ENCODE measurements around the gene NFYB. TPM values are rescaled to one million over a fixed set of nuclear protein-coding genes. Genes with fewer than 3 reads are reported as not detected.
"Not testable (repeated sequence)": the region's sequence is repeated elsewhere in the genome, so short reads cannot be mapped to it uniquely, and the experiment has no call there.

The NFYB gene
- total and polyA plus RNA-seq, 2 experiments from 2014 or later = 20.4 to 27.5 TPM

GRCh38 chr12:104165801-104166200, 27.8 kb upstream of the NFYB start:
- no peak for DNase-seq (ENCODE audit: low spot score)
- 77% methylated on average over 2 of the region's 2 CpGs for WGBS (ENCODE audit: low lambda C conversion rate, missing lambda C conversion rate)
- H4K20me1 ChIP-seq (ENCODE audit: insufficient read depth, poor library complexity, severe bottlenecking) = no peaks in the 10 kb centered on the region

GRCh38 chr12:104164634-104165033, 26.6 kb upstream of the NFYB start:
- no peaks in the 10 kb centered on the region for H3K36me3 ChIP-seq (replicated peaks; ENCODE audit: insufficient read depth, low read depth)
- 100% methylated on average over 1 of the region's 1 CpG for WGBS (ENCODE audit: low lambda C conversion rate, missing lambda C conversion rate)
- DNase-seq (ENCODE audit: low spot score) = no peak
- no peaks in the 10 kb centered on the region for H3K4me1 ChIP-seq (ENCODE audit: insufficient read depth)
- H3K9me2 ChIP-seq (replicated peaks; ENCODE audit: insufficient read depth) = no peaks in the 10 kb centered on the region
- no peak overlapping the region for H2AFZ ChIP-seq
- H3K79me2 ChIP-seq = no peaks in the 10 kb centered on the region
- no peak overlapping the region for H3K4me2 ChIP-seq
- no peak overlapping the region for H3K4me3 ChIP-seq
- no peak for TF ChIP-seq EZH2 (IDR thresholded peaks at IDR 0.05; ENCODE audit: borderline replicate concordance)
- no peak for TF ChIP-seq CTCF (IDR thresholded peaks at IDR 0.05; ENCODE audit: poor library complexity)
- TF ChIP-seq EZH2phosphoT487 (IDR thresholded peaks at IDR 0.05; ENCODE audit: low read depth, severe bottlenecking, unreplicated experiment) = no peak
- no peak overlapping the region for H3K27ac ChIP-seq
- no peaks in the 10 kb centered on the region for H4K20me1 ChIP-seq (ENCODE audit: insufficient read depth, poor library complexity, severe bottlenecking)
- H3K9me3 ChIP-seq (ENCODE audit: low read depth) = no peaks in the 10 kb centered on the region
- no peaks in the 10 kb centered on the region for H3K27me3 ChIP-seq

More at GRCh38 chr12:104165801-104166200, 27.8 kb upstream of the NFYB start:
- Histone ChIP-seq H3K27me3 (no peaks in the 10 kb centered on the region), H3K4me1 (ENCODE audit: insufficient read depth) (no peaks in the 10 kb centered on the region), H3K9me3 (ENCODE audit: low read depth) (no peaks in the 10 kb centered on the region), H2AFZ (no peak overlapping the region), H3K9me2 (replicated peaks; ENCODE audit: insufficient read depth) (no peaks in the 10 kb centered on the region), H3K79me2 (no peaks in the 10 kb centered on the region), H3K27ac (no peak overlapping the region), H3K36me3 (replicated peaks; ENCODE audit: insufficient read depth, low read depth) (no peaks in the 10 kb centered on the region), H3K4me2 (no peak overlapping the region), H3K4me3 (no peak overlapping the region)
- no peak for TF ChIP-seq CTCF (IDR thresholded peaks at IDR 0.05; ENCODE audit: poor library complexity)
- no peak for TF ChIP-seq EZH2 (IDR thresholded peaks at IDR 0.05; ENCODE audit: borderline replicate concordance)
- no peak for TF ChIP-seq EZH2phosphoT487 (IDR thresholded peaks at IDR 0.05; ENCODE audit: low read depth, severe bottlenecking, unreplicated experiment)

GRCh38 chr12:104163631-104164030, 25.6 kb upstream of the NFYB start:
- no peaks in the 10 kb centered on the region for H3K9me3 ChIP-seq (ENCODE audit: low read depth)
- H3K36me3 ChIP-seq (replicated peaks; ENCODE audit: insufficient read depth, low read depth) = no peaks in the 10 kb centered on the region
- no peaks in the 10 kb centered on the region for H3K9me2 ChIP-seq (replicated peaks; ENCODE audit: insufficient read depth)
- no peaks in the 10 kb centered on the region for H3K79me2 ChIP-seq
- TF ChIP-seq EZH2 (IDR thresholded peaks at IDR 0.05; ENCODE audit: borderline replicate concordance) = no peak
- no peak for TF ChIP-seq EZH2phosphoT487 (IDR thresholded peaks at IDR 0.05; ENCODE audit: low read depth, severe bottlenecking, unreplicated experiment)
- no peak for TF ChIP-seq CTCF (IDR thresholded peaks at IDR 0.05; ENCODE audit: poor library complexity)
- H3K4me2 ChIP-seq = no peak overlapping the region
- no peaks in the 10 kb centered on the region for H4K20me1 ChIP-seq (ENCODE audit: insufficient read depth, poor library complexity, severe bottlenecking)
- no peak overlapping the region for H3K27ac ChIP-seq
- no peaks in the 10 kb centered on the region for H3K4me1 ChIP-seq (ENCODE audit: insufficient read depth)
- H3K4me3 ChIP-seq = no peak overlapping the region
- WGBS (ENCODE audit: low lambda C conversion rate, missing lambda C conversion rate) = 87% methylated on average over 4 of the region's 4 CpGs
- no peak overlapping the region for H2AFZ ChIP-seq
- H3K27me3 ChIP-seq = no peaks in the 10 kb centered on the region
- no peak for DNase-seq (ENCODE audit: low spot score)

GRCh38 chr12:104163028-104163427, 25.0 kb upstream of the NFYB start:
- not testable (repeated sequence) for H3K4me1 ChIP-seq (ENCODE audit: insufficient read depth); DNase-seq (ENCODE audit: low spot score); H3K9me3 ChIP-seq (ENCODE audit: low read depth); H2AFZ ChIP-seq; H3K36me3 ChIP-seq (replicated peaks; ENCODE audit: insufficient read depth, low read depth); H3K79me2 ChIP-seq; H3K27ac ChIP-seq; H3K4me2 ChIP-seq; H3K27me3 ChIP-seq; H3K4me3 ChIP-seq; H4K20me1 ChIP-seq (ENCODE audit: insufficient read depth, poor library complexity, severe bottlenecking); H3K9me2 ChIP-seq (replicated peaks; ENCODE audit: insufficient read depth)
- WGBS (ENCODE audit: low lambda C conversion rate, missing lambda C conversion rate) = 86% methylated on average over 3 of the region's 3 CpGs
